ENCODE results near the gene ZNF580.

Gene ZNF580, protein sequence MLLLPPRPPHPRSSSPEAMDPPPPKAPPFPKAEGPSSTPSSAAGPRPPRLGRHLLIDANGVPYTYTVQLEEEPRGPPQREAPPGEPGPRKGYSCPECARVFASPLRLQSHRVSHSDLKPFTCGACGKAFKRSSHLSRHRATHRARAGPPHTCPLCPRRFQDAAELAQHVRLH

DNA sequence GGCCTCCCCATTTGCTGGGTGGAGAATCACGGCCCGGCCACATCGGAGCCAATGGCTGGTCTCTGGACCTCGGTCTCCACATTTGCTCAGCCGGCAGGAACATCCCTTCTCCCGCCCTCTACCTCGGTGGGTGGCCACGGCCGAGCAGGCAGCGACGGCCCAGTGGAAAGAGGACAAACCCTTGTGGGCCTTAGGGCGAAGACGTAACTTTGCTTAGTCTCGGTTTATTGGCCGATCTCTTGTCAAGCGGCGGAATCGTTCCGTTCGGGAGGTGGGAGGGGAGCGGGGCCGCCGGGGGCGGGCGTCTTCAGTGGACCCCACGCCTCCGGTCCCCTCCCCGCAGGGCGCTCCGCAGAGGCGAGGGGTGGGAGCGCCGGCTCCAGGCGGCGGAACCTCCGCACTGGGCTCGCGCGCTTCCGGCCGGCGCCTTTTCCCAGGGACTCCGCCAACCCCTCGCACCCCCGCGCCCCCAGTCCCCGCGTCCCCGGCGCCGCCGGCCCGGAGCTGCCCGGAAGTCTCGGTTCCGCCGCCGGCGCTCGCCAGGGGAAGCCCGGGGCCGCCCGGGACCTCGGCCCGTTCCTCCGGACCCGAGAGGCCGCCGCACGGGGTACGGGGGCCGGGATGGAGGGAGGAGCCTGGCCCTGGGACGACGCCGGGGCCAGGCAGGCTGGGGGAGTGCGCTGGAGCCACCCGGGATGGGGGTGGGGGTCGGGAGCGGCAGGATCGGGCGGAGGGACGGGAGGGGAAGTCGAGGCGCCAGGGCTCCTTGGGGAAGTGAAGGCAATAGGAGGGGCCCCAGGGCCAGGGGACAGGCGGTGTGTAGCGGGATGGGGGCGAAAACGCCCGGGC is at the start of gene ZNF580:
Gene ZNF580, plus strand, starts transcription at position 426 of the 849 bp plus-strand sequence. CDS start 1,507 bp downstream, outside the sequence.
- DNase-seq = no peak

DNA sequence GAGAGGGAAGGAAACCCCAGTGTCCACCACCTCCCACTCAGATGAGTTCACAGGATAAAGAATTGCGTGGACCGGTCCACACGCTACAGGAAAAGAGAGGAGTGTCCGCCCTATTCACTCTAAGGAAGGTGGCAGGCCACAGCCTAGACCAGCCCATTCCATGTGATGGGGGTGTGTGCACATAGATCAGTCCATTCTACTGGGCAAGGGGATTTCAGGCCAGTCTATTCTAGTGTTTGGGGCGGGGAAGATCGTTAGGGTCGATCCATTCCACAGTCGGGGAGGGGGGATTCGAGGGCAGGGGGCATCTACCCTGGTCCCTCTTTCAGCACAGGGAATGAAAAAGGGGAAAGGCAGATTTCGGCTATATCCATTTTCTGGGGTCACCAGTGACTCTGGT is 49.2 kb upstream of the ZNF580 start:
- no peak for DNase-seq

DNA sequence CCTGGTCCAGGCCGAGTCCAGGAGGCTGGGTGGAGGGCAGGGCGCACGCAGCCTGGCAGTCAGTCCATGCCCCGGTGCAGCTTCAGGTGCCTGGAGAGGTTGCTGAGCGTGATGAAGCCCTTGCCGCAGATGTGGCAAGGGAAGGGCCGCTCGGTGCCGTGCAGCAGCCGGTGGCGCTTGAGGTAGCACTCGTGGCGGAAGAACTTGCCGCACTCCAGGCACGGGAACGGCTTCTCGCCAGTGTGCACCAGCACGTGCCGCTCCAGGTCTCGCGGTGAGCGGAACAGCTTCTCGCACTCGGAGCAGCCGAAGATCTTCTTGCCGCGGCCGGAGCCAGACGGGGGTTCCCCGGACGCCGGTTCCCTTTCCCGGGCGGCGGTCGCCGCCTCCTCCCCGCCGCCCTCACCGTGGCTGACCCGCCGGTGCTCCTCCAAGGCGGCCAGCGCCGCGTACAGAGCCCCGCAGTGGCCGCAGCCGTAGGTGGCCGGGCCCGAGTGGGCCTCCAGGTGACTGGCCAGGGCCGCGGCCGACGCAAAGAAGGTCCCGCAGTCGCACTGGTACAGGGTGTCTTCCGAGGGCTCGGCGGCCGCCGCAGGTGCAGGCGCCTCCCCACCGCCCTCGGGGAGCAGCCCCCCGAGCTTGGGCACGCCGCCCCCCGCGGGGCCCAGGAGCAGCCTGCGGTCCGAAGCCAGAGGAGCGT is 48.3 kb upstream of the ZNF580 start:
- DNase-seq = no peak

DNA sequence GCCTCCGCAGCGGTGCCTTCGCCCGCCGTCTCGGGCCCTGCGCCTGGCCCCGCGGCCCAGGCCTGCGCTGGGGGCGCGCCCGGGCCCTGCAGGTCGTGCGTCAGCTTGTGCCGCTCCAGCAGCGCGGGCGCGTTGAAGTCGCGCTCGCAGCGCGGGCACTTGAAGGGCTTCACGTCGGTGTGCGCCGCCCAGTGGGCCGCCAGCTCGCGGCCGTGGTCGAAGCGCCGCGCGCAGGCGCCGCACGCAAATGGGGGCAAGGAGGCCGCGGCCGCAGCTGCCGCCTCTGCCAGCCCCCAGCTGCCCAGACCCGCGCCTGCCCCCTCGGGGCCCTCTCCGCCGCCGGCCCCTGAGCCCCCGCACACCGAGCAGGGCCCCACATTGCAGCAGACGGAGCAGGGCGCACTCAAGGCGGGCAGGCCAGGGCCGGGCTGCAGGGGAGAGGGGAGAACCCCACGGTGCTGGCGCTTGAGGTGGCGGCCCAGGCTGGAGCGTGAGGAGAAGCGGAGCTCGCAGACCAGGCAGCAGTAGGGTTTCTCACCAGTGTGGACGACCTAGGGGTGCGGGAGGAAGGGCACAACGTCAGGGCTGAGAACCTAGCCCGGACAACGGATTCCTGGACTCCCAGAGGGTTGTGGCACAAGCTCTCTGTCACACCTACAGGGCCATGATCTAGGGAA is 47.6 kb upstream of the ZNF580 start:
- no peak for DNase-seq

DNA sequence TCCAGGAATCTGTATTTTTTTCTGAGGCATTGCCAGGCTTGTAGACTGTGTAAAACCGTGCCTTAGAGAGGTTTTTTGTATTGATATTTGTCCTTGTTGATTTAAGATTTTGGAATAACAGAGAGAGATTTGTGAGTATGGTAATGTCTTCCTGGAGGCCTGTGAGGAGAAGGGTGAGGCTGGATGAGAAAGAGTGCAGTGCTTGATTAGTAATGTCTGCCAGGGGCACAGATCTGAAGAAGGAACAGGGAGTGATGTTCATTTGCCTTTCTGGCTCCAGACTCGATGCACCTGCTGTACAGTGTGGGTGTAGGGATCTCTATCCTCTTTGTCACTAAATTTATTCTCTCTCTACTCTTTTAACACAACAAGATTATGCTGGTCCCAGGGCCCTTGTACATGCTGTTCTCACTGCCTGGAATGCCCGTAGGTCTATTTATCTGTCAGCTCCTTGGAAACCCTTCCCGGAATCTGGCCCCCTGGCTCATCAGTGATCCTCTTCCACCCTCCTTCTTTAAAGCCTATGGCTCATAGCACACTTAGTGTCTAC is 45.7 kb upstream of the ZNF580 start:
- no peak for DNase-seq

DNA sequence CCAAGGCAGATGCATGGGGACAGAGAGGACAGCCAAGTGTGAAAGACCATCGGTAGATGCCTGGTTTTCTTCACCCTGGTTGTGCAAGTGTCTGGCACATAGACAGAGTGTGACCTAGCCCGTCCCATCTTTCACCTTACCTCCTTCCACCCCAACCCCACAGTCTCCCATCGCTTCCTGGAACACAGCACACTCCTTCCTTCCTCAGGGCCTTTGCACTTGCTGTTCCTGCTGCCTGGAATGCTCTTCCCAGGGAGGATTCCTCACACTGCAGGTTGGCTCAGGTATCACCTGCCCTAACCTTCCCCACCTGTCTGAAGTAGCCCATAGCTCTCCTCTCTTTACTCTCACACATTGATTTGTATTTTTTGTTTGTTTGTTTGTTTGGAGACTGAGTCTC is 44.5 kb upstream of the ZNF580 start:
- DNase-seq = no peak

DNA sequence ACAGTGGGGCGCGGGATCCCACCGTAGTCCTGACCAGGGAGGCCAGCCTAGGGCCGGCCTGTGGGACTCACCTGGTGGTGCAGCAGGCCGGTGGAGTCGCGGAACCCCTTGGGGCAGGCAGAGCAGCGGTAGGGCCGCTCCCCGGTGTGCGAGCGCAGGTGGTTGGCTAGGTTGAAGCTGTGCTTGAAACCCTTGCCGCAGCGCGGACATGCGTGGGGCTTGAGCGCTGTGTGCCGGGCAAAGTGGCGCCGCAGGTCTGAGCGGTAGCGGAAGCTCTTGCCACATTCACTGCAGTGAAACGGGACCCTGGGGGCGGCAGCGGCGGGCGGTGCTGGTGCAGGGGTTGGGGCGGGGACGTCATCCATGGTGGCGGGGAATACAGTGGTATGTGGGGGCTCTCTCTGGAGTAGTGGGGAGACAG is 43.3 kb upstream of the ZNF580 start:
- DNase-seq = no peak

DNA sequence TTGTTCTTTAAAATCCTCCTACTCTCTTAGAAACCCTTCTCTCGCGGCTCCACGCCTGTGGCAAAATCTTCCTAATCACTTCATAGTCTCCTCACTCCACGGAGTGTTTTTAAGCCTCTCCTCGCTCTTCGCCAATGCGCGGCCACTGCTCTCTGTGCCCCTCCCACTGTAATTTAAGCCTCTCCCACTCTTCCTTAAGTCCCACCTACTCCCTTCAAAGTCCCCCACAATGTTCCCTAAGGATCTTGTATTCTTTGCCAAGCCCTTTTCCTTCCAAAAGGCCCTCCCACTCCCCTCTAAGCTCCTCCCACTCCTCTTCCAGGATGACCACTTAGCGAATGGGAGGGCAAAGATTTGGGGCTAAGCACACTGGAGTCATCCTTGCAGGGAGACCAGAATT is 42.8 kb upstream of the ZNF580 start:
- no peak for DNase-seq

DNA sequence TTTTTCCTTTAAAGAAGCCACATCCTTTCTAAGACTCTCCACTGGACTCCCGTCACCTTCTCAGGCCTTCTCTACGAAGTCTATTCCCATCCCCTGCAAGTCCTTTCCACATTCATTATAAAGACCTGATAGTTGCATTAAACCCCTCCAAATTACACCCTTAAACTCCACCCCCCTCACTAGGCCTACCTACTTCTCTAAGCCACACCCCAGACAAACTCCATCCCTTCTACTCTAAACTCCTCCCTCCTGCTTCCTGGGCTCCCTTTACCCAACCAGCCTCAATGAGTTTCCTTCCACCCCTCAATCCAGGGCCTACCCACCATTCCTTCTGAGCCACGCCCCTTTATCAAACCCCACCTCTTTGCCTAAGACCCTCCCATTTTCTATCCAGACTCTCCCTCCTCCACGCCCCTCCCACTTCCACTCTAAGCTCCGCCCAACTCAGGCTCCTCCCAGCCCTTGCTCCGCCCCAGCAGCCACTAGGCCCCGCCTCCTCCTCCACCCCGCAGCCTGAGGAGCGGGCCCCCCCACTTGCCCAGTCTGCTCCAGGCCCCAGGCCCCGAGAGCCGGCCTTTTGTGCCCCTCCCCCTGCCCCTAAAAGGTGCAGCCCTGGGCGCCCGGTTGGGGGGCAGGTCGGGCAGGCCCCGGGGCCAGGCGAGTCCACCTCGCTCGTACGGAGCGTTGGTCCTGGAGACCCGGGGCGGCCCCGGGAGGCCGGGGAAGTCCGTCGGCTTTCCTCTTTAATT is 41.9 kb upstream of the ZNF580 start:
- peak; percentile 78 to 80 for DNase-seq

DNA sequence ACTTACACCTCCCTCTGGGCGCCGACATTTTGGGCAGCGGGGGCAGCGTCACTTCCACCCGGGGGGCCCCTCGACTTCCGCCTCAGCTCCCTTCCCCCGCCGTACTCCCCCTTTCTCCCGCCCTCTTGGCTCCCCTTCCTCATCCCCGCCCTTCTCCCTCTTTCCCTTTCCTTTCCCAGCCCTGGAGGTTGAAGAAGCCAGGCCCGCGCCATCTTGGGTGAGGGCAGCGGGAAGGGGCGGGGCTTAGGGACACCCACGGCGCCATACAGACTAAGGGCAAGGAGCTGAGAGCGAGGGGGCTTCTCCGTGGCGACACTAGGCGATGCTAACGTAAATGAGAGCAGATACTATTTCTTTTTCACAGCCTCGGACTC is 41.3 kb upstream of the ZNF580 start, which contains the start of gene FIZ1:
Gene FIZ1, minus strand, starts transcription at position 50 of the 374 bp plus-strand sequence. CDS start 1,652 bp downstream, outside the sequence.
- peak; percentile 84 to 97 for DNase-seq

DNA sequence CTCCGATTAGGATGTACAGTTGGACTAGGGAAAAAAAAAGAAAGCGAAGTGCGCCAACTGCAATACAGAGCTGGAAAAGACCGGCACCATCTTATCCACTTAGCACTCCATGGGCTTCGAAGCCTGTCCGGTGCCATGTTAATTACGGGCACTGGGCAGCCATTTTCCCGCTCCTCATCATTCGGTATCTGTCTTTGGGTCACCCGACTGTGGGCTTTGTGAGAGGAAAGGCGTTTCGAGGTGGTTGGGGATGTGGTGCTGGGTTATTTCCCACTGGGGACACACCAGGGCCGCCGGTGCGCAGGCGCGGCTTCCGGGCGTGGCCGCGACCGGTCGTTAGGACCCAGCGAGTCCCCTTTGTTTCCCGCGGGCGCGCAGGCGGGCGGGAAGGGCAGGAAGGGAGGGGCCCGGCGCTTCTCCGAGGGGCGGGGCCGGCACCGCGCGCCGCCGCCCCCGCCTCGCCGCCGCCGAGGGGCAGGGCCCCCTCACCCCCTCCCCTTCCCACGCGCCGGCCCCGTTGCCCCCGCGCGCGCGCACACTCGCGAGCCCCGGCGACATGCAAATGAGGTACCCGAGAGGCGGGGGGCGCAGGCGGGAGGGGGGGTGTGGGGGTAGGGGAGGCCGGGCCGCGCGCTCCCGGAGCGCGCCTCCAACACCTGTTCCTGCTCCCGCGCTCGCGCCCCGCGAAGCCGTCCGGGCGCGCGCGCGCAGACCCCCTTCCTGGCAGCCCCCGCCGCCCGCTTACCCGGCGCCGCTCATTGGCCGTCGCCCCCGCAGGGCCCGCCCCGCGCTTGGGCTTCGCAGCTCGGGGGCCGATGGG is 40.8 kb upstream of the ZNF580 start, which contains the start of gene ZNF524:
Gene ZNF524, plus strand, starts transcription at position 447 of the 820 bp plus-strand sequence. CDS start 1,825 bp downstream, outside the sequence.
- DNase-seq = peak in 1 of 2 experiments; percentile 91

DNA sequence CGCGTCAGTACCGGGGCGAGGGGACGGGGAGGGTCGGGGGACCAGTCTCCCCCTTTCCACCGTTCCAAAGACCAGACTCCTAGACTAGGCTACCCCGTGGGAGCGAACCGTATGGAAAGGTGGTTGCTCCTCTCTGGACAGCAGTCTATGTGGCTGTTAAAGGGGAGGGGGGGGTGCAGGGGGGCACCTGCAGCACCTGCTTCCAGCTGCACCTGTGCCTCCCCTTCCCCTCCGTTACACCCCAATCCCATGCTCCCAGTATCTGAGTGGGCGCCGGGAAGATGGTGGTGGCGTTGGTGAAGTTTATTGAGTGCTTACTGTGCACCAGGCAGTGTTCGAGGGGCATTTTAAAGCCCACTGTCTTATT is 40.2 kb upstream of the ZNF580 start:
- DNase-seq = no peak

DNA sequence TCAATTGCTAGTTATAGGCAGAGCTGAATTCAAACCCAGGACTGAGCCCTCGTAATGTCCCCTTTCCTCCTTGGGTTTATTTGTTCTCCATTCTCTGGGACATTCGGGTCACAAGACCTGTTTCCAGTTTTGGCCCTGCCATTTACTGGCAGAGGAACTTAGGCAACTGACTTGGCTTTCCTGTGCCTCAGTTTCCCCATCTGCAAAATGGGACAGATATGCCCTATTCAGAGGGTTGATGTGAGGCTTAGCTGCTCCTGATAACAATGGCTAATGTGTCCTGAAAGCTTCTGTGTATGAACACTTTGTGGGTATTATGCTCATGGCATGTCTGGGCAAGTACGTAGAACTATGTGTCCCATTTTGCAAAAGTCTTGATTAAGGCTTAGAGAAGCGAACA is 39.7 kb upstream of the ZNF580 start:
- DNase-seq = no peak

DNA sequence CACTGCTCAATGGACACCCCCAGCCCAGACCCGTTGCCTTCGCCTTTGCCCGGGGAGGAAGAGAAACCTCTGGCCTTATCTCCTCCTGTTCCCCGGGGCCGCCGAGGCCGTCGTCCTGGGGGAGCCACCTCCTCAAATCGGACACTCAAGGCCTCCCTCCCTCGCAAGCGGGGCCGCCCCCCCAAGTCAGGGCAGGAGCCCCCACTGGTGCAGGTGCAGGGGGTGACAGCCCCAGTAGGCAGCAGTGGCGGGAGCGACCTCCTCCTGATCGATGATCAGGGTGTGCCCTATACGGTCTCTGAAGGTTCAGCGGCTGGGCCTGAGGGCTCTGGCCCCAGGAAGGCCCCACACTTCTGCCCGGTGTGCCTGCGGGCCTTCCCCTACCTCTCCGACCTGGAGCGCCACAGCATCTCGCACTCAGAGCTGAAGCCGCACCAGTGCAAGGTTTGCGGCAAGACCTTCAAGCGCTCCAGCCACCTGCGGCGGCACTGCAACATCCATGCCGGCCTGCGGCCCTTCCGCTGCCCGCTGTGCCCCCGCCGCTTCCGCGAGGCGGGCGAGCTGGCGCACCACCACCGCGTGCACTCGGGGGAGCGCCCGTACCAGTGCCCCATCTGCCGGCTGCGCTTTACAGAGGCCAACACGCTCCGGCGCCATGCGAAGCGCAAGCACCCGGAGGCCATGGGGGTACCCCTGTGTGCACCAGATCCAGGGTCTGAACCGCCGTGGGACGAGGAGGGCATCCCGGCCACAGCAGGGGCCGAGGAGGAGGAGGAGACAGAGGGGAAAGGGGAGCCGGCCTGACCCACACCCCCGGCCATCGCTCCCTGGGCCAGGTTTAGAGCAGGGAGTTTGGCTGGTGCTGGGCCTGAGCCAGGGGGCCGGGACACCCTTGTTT is 38.4 kb upstream of the ZNF580 start:
- DNase-seq = no peak

DNA sequence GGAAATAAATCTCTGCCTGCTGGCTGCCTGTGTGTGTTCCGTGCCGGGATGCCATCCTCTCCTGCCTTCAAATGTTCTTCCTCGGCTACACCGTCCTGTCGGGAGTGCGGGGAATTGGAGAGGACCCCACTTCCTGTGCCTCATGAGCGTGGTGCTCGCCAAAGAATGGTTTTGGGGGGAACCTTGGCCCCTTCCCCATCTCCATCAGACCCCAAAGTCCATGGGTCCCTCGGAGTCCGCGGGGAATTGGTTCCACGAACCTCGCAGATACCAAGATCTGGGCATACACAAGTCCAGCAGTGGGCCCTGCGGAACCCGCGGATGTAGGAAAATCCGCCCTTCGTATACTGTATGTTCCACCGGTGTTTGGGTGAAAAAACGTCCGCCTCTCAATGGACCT is 37.7 kb upstream of the ZNF580 start:
- DNase-seq = no peak

DNA sequence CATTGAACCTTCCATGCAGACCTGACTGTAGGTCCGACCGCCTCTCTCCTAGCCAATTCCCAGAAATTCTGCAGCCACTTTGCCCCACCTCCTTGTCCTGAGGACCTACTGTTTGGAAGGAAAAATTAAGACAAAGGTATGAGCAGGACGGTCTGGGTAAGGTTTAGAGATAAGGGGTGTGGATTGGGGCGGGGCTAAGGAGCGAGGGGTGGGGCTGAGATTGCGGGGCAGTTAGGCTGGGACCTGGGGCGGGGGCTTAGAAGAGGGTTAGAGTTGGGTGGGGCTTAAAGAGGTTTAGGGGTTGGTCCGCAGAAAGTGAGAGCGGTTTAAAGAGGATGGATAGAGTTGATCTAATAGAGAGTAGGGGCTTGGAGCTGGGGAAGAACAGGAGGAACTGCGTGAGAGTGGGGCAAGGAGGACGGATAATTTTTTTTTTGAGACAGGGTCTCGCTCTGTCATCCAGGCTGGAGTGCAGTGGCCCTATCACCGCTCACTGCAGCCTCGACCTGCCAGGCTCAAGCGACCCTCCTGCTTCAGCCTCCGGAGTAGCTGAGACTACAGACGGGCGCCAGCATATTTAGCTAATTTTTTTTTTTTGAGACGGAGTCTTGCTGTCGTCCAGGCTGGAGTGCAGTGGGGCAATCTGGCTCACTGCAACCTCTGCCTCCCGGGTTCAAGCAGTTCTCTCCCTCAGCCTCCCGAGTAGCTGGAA is 37.1 kb upstream of the ZNF580 start:
- no peak for DNase-seq

DNA sequence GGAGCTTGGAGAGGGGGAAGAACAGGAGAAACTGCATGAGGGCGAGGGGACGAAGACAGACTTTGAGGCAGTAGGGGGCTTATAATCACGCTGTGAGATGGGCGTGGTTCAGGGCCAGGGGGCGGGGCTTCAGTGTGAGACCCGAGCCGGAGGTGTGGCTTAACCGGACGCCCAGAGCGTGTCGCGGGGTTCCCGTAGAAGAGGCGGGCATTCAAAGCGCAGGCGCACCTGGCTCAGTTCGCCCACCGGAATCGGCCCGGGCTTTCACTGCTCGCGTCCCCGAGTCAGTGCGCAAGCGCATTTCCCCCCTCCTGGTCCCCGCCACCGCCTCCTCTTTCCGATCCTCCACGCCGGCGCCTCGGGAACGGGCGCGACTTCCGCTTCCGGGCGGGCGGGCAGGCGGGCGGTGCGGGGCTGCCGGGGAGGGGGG is 35.6 kb upstream of the ZNF580 start:
- peak in 1 of 2 experiments; percentile 50 for DNase-seq

DNA sequence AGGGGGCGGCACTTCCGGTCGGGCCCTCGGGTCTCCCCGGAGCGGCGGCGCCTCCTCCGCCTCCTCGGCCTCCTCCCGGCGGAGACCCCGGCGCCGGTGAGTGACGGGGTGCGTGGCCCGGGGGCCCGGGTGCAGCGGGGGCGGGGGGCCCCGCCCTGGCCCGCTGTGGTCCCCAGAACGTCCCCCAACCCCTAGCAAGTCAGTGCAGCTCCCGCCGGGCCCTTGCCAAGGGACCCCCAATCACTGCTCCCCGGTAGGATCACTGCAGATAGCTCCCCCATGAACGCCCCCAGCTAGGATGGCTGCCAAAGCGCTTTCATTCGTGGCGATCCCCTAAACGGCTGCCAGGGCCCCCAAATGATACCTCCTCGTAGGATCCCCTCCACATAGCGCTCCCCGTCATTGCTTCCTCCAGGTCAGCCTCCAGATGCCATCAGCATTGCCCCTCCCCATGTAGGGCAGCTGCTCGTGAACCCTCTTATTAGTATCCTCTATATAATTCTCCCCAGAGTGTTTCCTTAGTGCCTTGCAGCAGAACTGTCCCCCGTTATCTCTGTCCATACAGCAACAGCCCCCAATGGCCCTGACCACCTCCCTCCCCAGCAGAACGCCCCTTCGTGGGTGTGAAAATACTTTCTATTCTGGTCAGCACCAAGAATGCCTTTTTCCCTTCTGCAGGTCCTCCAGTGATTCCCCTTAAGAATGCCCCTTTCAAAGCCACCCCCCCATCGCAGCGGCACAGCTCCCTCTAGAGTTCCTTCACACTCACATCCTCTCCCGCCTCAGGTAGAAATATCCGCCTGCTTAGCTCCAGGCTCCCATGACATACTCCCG is 34.9 kb upstream of the ZNF580 start, which contains the start of gene ZNF865:
Gene ZNF865, plus strand, starts transcription at position 11 of the 834 bp plus-strand sequence. CDS start 7,972 bp downstream, outside the sequence.
- DNase-seq = peak in 1 of 2 experiments; percentile 26

Measured in cerebellar nuclear complex (tissue), 1 donor.